AG09309 (cell line): ENCODE results near the gene SDHAF3.

ENCODE experiments used
- DNase-seq: peaks from one replicate; pipeline ENCODE4 v3.0.0-alpha.2; 2010; ENCODE audit warnings: low read depth
- H3K4me3 ChIP-seq: 2 replicates; pipeline ENCODE4 v1.5.1; 2011; ENCODE audit warnings: mild to moderate bottlenecking, low read depth, low read length, moderate library complexity; ENCODE audit not compliant: control insufficient read depth
- TF ChIP-seq, protein P1 (sequence below): IDR thresholded peaks from 2 replicates; pipeline ENCODE4 v1.5.1; 2011; ENCODE audit warnings: mild to moderate bottlenecking, low read depth, low read length, inconsistent platforms; ENCODE audit not compliant: insufficient read depth, control insufficient read depth; ENCODE audit errors: missing control alignments

Gene SDHAF3

DNA sequence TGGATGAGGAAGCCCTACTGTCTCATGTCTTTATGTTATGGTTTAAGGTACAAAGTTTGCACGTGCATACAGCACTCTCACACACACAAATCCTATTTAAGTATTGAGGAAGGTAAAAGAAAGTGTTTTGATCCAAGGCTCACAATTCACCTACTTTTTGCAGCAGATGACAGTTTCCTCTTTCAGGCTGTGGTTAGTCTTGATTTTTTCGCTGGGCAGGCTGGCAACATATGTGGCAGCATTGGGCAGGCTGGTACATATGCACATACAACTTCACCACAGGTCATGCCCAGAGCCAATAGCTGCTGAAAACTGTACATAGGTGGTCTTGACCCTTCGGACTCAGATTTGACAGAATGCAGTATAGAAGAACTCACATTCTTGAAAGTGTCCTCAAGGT is 29.1 kb upstream of the SDHAF3 start:
- no peak for DNase-seq
- TF ChIP-seq, protein P1, sequence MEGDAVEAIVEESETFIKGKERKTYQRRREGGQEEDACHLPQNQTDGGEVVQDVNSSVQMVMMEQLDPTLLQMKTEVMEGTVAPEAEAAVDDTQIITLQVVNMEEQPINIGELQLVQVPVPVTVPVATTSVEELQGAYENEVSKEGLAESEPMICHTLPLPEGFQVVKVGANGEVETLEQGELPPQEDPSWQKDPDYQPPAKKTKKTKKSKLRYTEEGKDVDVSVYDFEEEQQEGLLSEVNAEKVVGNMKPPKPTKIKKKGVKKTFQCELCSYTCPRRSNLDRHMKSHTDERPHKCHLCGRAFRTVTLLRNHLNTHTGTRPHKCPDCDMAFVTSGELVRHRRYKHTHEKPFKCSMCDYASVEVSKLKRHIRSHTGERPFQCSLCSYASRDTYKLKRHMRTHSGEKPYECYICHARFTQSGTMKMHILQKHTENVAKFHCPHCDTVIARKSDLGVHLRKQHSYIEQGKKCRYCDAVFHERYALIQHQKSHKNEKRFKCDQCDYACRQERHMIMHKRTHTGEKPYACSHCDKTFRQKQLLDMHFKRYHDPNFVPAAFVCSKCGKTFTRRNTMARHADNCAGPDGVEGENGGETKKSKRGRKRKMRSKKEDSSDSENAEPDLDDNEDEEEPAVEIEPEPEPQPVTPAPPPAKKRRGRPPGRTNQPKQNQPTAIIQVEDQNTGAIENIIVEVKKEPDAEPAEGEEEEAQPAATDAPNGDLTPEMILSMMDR: no peak
- H3K4me3 ChIP-seq: no peak overlapping the region

DNA sequence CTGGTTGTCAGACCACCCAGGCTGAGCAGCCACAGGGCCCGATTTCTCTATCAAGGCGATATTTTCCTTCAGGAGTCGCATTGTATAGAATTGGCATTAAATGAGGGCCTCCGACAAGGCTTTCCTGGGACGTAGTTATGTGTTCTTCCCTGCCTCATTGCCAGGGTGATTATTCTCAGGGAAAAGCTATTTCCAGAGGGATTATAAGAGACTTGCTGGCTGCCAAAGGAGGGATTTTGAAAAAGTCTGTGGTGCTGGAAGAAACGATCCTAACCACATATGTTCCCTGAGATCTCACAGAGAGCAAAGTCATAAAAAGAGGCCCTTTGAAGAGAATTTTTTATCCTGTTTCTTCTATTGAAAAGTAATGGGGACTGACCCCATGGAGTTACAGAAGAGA is 27.7 kb upstream of the SDHAF3 start:
- TF ChIP-seq, protein P1: no peak
- H3K4me3 ChIP-seq: no peak overlapping the region
- DNase-seq: no peak

DNA sequence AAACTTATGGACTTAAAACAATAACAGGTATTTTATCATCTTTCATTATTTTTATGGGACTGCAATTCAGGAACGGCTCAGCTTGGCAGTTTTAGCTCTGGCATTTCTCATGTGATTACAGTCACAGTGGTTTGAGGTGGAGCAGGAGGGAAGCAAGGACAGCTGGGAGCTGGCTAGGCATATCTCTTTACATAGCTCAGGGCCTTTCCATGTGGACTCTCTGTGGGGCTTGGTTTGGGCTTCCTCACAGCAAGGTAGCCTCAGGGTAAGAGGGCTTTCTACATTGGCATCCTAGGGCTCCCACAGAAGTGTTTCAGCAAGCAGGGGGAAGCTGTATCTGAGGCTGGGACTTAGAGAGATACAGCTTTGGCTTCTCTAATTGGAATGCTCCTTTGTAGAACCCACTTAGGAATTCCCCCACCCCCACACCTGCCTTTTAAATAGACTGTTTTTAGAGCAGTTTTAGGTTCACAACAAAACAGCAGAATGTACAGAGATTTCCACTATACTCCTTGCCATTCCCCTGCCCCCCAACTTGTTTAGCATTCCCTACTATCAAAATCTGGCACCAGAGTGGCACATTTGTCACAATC is 26.6 kb upstream of the SDHAF3 start:
- no peak for DNase-seq
- TF ChIP-seq, protein P1: no peak
- no peak overlapping the region for H3K4me3 ChIP-seq

DNA sequence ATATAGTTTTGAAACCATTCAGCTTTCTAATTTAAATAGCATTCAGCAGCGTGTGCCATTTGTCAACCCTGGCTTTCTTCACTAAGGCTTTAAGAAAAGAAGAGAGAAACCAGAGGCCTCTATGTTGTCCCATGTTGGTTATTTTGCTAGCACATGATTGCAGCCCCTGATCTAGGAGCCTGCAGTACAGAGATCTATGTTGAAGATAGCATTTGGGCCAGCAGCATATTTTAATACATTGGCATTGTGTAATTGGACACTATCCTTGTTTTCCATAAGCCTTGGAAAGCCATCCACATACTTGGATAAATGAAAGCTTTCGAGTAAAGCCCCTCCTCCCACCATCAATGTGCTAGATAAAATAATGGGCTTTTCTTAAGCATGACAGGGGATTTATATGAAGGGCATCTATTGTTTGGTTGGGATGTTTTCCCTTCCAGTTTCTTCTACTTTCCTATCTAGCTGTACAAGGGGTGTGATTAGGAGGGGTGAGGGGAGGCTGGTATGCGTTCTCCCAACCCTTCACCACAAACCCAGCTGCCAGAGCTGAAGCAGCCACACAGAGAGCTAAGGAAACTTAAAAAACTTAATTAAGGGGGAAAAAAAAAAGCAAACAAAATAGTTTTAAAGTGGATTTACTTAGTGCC is 23.1 kb upstream of the SDHAF3 start:
- TF ChIP-seq, protein P1: no peak
- DNase-seq: no peak
- H3K4me3 ChIP-seq: no peak overlapping the region

DNA sequence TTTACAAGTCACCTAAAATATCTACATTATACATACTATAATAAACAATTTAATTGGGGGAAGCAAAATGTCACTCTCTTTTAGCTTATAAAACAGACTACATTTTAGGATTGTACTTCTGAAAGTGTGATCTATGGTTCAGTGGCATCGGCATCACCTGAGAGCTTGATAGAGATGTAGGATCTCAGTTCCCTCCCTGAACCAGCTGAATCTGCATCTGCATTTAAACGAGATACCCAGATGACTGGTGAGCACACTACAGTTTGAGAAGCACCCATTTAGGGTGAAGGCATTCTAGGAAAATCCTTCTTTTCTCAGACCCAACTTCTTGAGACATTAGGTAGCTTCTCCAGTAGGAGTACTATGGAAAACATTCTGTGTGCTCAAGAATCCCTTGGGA is 21.5 kb upstream of the SDHAF3 start:
- H3K4me3 ChIP-seq: no peak overlapping the region
- TF ChIP-seq, protein P1: no peak
- DNase-seq: no peak

DNA sequence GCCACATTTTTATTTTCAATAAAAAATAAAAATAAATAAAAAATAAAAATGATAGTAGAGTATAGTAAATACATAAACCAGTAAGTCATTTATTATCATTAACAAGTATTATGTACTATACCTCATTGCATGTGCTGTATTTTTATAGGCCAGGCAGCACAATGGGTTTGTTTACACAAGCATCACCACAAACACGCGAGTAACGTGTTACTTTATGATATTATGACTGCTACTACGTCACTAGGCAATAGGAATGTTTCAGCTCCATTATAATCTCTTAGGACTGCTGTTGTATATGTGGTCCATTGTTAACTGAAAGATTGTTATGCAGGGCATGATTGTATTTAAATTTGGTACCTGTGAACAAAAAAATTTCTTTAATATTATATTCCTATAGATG is 20.8 kb upstream of the SDHAF3 start:
- TF ChIP-seq, protein P1: no peak
- DNase-seq: no peak
- no peak overlapping the region for H3K4me3 ChIP-seq

DNA sequence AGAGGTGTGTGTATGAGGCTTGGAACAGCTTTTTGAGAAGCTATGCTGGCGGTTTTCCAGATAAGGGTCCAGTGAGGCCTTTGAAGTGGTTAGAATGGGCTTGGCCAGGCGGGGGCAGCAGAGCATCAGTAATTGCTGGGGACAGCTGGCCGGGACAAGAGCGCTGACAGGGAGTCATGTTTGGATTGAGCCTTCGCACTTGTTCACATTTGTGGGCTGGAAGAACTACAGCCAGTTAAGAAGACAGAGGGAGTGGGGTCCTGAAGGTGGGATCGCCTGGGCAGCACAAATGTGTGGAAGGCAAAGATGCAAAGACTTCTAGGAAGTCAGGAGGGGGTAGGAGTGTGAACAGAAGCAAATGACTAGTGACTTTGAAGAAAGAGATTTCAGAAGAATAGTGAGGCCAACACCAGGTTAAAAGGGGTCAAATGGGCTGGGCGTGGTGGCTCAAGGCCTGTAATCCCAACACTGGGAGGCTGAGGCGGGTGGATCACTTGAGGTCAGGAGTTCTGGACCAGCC is 12.7 kb upstream of the SDHAF3 start:
- DNase-seq: no peak
- TF ChIP-seq, protein P1: peak; percentile 72
- no peak overlapping the region for H3K4me3 ChIP-seq
